Mesendoderm (in vitro differentiated cells): ENCODE results near the gene UHRF1.

Experiments used
- DNase-seq: peaks from one replicate; pipeline ENCODE4 v3.0.0; 2013
- H2AK5ac ChIP-seq: 2 replicates; pipeline ENCODE4 v1.6.1; 2013; ENCODE audit warnings: low read length, inconsistent platforms
- H2BK120ac ChIP-seq: 2 replicates; pipeline ENCODE4 v1.6.1; 2013; ENCODE audit warnings: low read depth, mild to moderate bottlenecking, low read length, moderate library complexity, mixed read lengths
- H2BK15ac ChIP-seq: replicated peaks from 2 replicates; pipeline ENCODE4 v1.6.1; 2013; ENCODE audit warnings: low read depth, mild to moderate bottlenecking, moderate library complexity
- H2BK5ac ChIP-seq: 2 replicates; pipeline ENCODE4 v1.6.1; 2013; ENCODE audit warnings: low read length, inconsistent platforms
- H3K18ac ChIP-seq: 2 replicates; pipeline ENCODE4 v1.6.1; 2013; ENCODE audit warnings: mild to moderate bottlenecking, low read length, mixed read lengths
- H3K23ac ChIP-seq: one replicate; pipeline ENCODE4 v1.6.1; 2013; ENCODE audit warnings: low read length
- H3K27ac ChIP-seq: 2 replicates; pipeline ENCODE4 v1.5.1; 2013; ENCODE audit warnings: low read depth, mild to moderate bottlenecking, inconsistent platforms, low read length, moderate library complexity
- H3K27me3 ChIP-seq: 2 replicates; pipeline ENCODE4 v1.6.1; 2013; ENCODE audit warnings: low read length, control low read depth, mild to moderate bottlenecking, inconsistent platforms; ENCODE audit not compliant: insufficient read depth, poor library complexity
- H3K36me3 ChIP-seq: 2 replicates; pipeline ENCODE4 v1.6.1; 2013; ENCODE audit warnings: low read length, inconsistent platforms; ENCODE audit not compliant: control insufficient read depth, insufficient read depth
- H3K4ac ChIP-seq: one replicate; pipeline ENCODE4 v1.6.1; 2013; ENCODE audit warnings: low read depth, mild to moderate bottlenecking, low read length, moderate library complexity
- H3K4me1 ChIP-seq: 2 replicates; pipeline ENCODE4 v1.6.1; 2013; ENCODE audit warnings: low read depth, low read length, inconsistent platforms; ENCODE audit not compliant: control insufficient read depth
- H3K4me2 ChIP-seq: 2 replicates; pipeline ENCODE4 v1.6.1; 2013; ENCODE audit warnings: low read length
- H3K4me3 ChIP-seq: 2 replicates; pipeline ENCODE4 v1.5.1; 2013; ENCODE audit warnings: mild to moderate bottlenecking, low read length
- H3K56ac ChIP-seq: one replicate; pipeline ENCODE4 v1.6.1; 2013; ENCODE audit warnings: low read length
- H3K79me1 ChIP-seq: 2 replicates; pipeline ENCODE4 v1.6.1; 2013; ENCODE audit warnings: low read length, inconsistent platforms
- H3K79me2 ChIP-seq: 2 replicates; pipeline ENCODE4 v1.6.1; 2013; ENCODE audit warnings: mild to moderate bottlenecking, low read length; ENCODE audit not compliant: control insufficient read depth, insufficient read depth
- H3K9ac ChIP-seq: 2 replicates; pipeline ENCODE4 v1.6.1; 2013; ENCODE audit warnings: low read length, inconsistent platforms
- H4K5ac ChIP-seq: one replicate; pipeline ENCODE4 v1.6.1; 2013; ENCODE audit warnings: low read length
- H4K8ac ChIP-seq: one replicate; pipeline ENCODE4 v1.6.1; 2013; ENCODE audit warnings: low read depth, mild to moderate bottlenecking, control low read depth, low read length, moderate library complexity
- WGBS: extraction: QIAGEN DNeasy Blood & Tissue Kit; methylation state at CpG from one replicate; pipeline ENCODE4 v1.1.7; 2013; ENCODE audit warnings: low lambda C conversion rate, missing lambda C conversion rate; ENCODE audit not compliant: insufficient coverage; ENCODE audit errors: extremely low coverage; 5-methylcytosine and 5-hydroxymethylcytosine counted together

The UHRF1 gene

DNA sequence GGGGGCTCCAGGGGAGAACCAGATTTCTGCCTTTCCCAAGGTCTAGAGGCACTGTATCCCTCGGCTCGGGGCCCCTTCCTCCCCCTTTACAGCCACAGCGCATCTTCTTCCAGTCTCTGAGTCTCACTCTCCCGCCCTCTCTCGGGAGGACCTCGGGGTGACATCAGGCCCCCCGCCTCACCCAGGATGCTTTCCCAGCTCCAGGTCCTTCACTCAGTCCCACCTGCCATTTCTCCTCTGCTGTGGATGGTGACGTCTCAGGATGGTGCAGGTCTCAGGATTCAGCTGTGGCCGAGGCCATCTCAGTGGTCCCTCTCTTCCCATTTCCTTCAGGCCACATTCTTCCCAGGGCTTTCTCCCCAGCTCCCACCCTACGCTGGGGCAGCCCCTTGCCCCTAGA is 46.0 kb downstream of the UHRF1 start:
- H3K79me1 ChIP-seq: no peaks in the 10 kb centered on the region
- peaks cover 17% of the 10 kb centered on the region for H3K36me3 ChIP-seq
- no CpG with 5 or more reads among the region's 10 CpGs for WGBS
- no peak overlapping the region for H4K5ac ChIP-seq
- no peak overlapping the region for H2BK15ac ChIP-seq
- DNase-seq: no peak
- no peak overlapping the region for H3K4me3 ChIP-seq
- H3K23ac ChIP-seq: no peak overlapping the region
- no peaks in the 10 kb centered on the region for H3K4me1 ChIP-seq
- H4K8ac ChIP-seq: no peak overlapping the region
- H3K27ac ChIP-seq: no peak overlapping the region
- no peaks in the 10 kb centered on the region for H3K79me2 ChIP-seq
- H3K27me3 ChIP-seq: no peaks in the 10 kb centered on the region
- no peak overlapping the region for H2BK5ac ChIP-seq
- H3K4ac ChIP-seq: no peak overlapping the region
- H3K4me2 ChIP-seq: no peak overlapping the region
- H2BK120ac ChIP-seq: no peak overlapping the region
- H3K56ac ChIP-seq: no peak overlapping the region
- no peak overlapping the region for H3K9ac ChIP-seq
- no peak overlapping the region for H3K18ac ChIP-seq
- no peak overlapping the region for H2AK5ac ChIP-seq

DNA sequence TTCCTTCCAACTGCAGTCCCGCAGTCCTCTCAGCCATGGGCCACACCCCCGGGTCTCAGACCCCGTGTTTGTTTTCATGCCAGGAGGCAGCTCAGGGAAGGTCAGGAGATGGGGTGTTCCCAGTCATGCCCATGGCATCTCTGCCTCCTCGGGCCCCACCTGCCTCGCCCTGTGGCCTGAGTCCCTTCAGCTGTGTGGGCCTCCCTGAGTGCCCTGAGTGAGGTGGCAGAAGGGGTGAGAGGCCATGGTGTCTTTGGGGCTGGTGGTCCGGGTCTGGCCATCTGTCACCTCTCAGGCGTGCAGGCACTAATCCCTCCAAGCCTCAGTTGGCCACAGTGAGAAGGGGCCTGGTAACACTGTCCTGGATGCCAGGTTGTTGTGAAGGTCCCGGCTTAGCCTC is 48.7 kb downstream of the UHRF1 start:
- Histone ChIP-seq H3K79me1 (no peaks in the 10 kb centered on the region), H3K79me2 (no peaks in the 10 kb centered on the region), H3K9ac (no peak overlapping the region), H3K4me3 (no peak overlapping the region), H2BK5ac (no peak overlapping the region), H3K18ac (no peak overlapping the region), H3K56ac (no peak overlapping the region), H2BK15ac (no peak overlapping the region), H3K4me1 (no peaks in the 10 kb centered on the region), H3K36me3 (peaks cover 12% of the 10 kb centered on the region), H2BK120ac (no peak overlapping the region), H3K4me2 (no peak overlapping the region), H3K27ac (no peak overlapping the region), H2AK5ac (no peak overlapping the region), H3K4ac (no peak overlapping the region), H4K5ac (no peak overlapping the region), H3K23ac (no peak overlapping the region), H3K27me3 (no peaks in the 10 kb centered on the region), H4K8ac (no peak overlapping the region)
- WGBS: no CpG with 5 or more reads among the region's 8 CpGs
- DNase-seq: no peak

DNA sequence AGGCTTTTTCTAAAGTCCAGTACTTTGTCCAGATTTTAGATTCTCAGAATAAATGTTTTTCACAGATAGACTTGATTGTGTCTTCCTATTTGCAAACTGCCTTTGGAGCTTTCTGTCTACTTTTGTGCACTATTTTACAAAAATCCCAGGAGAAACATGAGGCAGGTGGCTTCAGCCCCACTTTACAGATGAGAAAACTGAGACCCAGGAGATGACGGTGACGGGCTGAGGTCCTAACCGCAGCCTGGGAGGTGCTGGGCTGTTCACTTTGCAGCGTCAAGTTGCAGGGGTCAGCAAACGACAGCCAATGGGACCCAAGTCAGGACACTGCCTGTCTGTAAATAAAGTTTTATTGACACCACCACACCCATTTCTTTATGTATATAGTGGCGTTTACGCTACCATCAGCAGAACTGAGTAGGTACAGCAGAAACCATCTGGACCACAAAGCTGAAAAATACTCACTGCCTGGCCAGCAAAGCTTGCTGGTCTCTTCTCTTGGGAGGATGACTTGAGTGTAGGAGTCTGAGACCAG is 52.9 kb downstream of the UHRF1 start:
- no CpG with 5 or more reads among the region's 7 CpGs for WGBS
- no peak overlapping the region for H4K5ac ChIP-seq

DNA sequence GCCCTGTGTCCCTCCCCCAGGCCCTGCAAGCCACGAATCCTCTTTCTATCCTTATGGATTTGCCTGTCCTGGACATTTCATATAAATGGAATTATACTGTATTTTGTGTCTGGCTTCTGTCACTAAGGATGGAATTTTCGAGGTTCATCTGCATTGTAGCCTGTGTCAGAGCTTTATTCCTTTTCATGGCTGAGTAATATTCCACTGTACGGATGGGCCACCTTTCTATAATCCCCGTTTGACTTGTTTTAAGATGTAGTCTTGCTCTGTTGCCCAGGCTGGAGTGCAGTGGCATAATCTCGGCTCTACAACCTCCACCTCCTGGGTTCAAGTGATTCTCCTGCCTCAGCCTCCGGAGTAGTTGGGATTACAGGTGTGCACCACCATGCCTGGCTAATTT is 55.8 kb downstream of the UHRF1 start:
- H3K36me3 ChIP-seq: peaks cover 3% of the 10 kb centered on the region
- H2BK120ac ChIP-seq: no peak overlapping the region
- H3K27me3 ChIP-seq: no peaks in the 10 kb centered on the region
- no peak overlapping the region for H3K23ac ChIP-seq
- H3K4me1 ChIP-seq: peaks cover 1% of the 10 kb centered on the region
- no peak overlapping the region for H2AK5ac ChIP-seq
- H3K79me1 ChIP-seq: peaks cover 2% of the 10 kb centered on the region
- H2BK15ac ChIP-seq: no peak overlapping the region
- H3K4me3 ChIP-seq: no peak overlapping the region
- no peak overlapping the region for H2BK5ac ChIP-seq
- H3K9ac ChIP-seq: no peak overlapping the region
- H3K4ac ChIP-seq: no peak overlapping the region
- no peak overlapping the region for H3K27ac ChIP-seq
- no peak overlapping the region for H3K56ac ChIP-seq
- H4K5ac ChIP-seq: no peak overlapping the region
- no peak overlapping the region for H3K18ac ChIP-seq
- no peak for DNase-seq
- no peak overlapping the region for H4K8ac ChIP-seq
- no CpG with 5 or more reads among the region's 6 CpGs for WGBS
- H3K4me2 ChIP-seq: no peak overlapping the region
- no peaks in the 10 kb centered on the region for H3K79me2 ChIP-seq

More for the DNA sequence above, 52.9 kb downstream of the UHRF1 start:
- no peak for DNase-seq
- H3K18ac ChIP-seq: no peak overlapping the region
- H2AK5ac ChIP-seq: no peak overlapping the region
- no peak overlapping the region for H3K27ac ChIP-seq
- H4K8ac ChIP-seq: no peak overlapping the region
- no peak overlapping the region for H3K4ac ChIP-seq
- no peak overlapping the region for H3K4me2 ChIP-seq
- H3K79me1 ChIP-seq: no peaks in the 10 kb centered on the region
- no peaks in the 10 kb centered on the region for H3K27me3 ChIP-seq
- H2BK15ac ChIP-seq: no peak overlapping the region
- H2BK5ac ChIP-seq: no peak overlapping the region
- H3K9ac ChIP-seq: no peak overlapping the region
- H3K79me2 ChIP-seq: no peaks in the 10 kb centered on the region
- no peak overlapping the region for H3K56ac ChIP-seq
- no peaks in the 10 kb centered on the region for H3K4me1 ChIP-seq
- no peak overlapping the region for H3K4me3 ChIP-seq
- no peak overlapping the region for H2BK120ac ChIP-seq
- no peak overlapping the region for H3K23ac ChIP-seq
- peaks cover 7% of the 10 kb centered on the region for H3K36me3 ChIP-seq

DNA sequence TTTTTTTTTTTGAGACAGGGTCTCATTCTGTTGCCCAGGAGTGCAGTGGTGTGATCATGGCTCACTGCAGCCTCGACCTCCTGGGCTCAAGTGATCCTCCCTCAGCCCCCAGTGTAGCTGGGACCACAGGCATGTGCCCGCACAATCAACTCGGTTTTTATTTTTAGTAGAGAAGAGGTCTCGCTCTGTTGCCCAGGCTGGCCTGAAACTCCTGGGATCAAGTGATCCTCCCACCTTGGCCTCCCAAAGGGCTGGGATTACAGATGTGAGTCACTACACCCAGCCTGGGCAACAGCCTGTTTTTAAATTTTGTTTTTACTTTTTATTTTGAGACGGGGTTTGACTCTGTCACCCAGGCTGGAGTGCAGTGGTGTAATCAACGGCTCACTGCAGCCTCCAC is 57.3 kb downstream of the UHRF1 start:
- no peaks in the 10 kb centered on the region for H3K27me3 ChIP-seq
- peaks cover 1% of the 10 kb centered on the region for H3K36me3 ChIP-seq
- H3K79me1 ChIP-seq: peaks cover 4% of the 10 kb centered on the region
- DNase-seq: no peak
- no peak overlapping the region for H2BK15ac ChIP-seq
- H4K5ac ChIP-seq: no peak overlapping the region
- H3K27ac ChIP-seq: no peak overlapping the region
- no peak overlapping the region for H3K9ac ChIP-seq
- H3K56ac ChIP-seq: no peak overlapping the region
- no peak overlapping the region for H3K18ac ChIP-seq
- H3K23ac ChIP-seq: no peak overlapping the region
- no peak overlapping the region for H4K8ac ChIP-seq
- H2BK120ac ChIP-seq: no peak overlapping the region
- no peak overlapping the region for H2AK5ac ChIP-seq
- whole genome bisulfite sequencing: no CpG with 5 or more reads among the region's 6 CpGs
- H3K4me3 ChIP-seq: no peak overlapping the region
- peaks cover under 1% of the 10 kb centered on the region for H3K79me2 ChIP-seq
- no peak overlapping the region for H3K4ac ChIP-seq
- no peak overlapping the region for H3K4me2 ChIP-seq
- no peak overlapping the region for H2BK5ac ChIP-seq
- H3K4me1 ChIP-seq: peaks cover 3% of the 10 kb centered on the region

DNA sequence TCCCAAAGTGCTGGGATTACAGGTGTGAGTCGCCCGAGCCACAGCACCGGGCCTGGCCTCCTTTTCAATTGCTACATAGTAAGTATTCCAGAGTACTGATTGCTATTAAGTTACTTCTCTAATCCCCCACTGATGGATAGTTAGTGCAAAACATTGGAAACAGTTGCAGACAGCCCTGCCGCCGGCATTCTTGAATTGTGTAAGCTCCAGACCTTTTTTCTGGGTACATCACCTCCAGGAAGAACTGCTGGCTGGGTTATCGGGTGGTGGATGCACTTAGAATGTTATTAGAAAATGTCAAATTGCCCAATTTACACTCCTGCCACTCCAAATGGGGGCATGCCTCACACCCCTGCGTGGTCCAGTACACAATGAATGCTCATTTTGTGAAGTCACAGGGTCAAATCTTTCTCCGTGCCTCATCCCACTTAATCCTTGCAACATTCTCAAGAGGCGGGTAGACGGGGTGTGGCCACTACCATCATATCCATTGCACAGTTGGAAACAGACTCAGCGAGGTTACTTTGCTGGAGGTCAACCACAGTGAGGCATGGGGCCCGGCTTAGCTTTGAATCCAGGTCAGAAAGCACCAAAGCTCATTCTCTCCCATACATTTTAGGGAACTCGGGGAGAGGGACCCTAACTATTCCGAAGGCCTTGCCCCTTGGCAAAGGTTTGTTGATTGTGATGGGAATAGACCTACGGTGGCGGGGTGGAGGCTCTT is 58.6 kb downstream of the UHRF1 start:
- no peak overlapping the region for H2AK5ac ChIP-seq
- DNase-seq: no peak
- no peak overlapping the region for H2BK15ac ChIP-seq
- no peak overlapping the region for H3K23ac ChIP-seq
- H3K79me2 ChIP-seq: peaks cover 11% of the 10 kb centered on the region
- H3K9ac ChIP-seq: peak overlapping the region; percentile 59
- no peaks in the 10 kb centered on the region for H3K36me3 ChIP-seq
- no peak overlapping the region for H3K18ac ChIP-seq
- peaks cover 13% of the 10 kb centered on the region for H3K79me1 ChIP-seq
- no peak overlapping the region for H3K27ac ChIP-seq
- H3K4me3 ChIP-seq: peak overlapping the region; percentile 16
- no peaks in the 10 kb centered on the region for H3K27me3 ChIP-seq
- no peak overlapping the region for H4K8ac ChIP-seq
- peaks cover 3% of the 10 kb centered on the region for H3K4me1 ChIP-seq
- peak overlapping the region; percentile 49 for H3K4me2 ChIP-seq
- WGBS: no CpG with 5 or more reads among the region's 16 CpGs
- H2BK120ac ChIP-seq: no peak overlapping the region
- H3K4ac ChIP-seq: no peak overlapping the region
- peak overlapping the region; percentile 81 for H3K56ac ChIP-seq
- no peak overlapping the region for H2BK5ac ChIP-seq
- H4K5ac ChIP-seq: no peak overlapping the region
